Endothelial cell of umbilical vein (primary cell): ENCODE results near the gene ZNF24. TPM values are rescaled to one million over a fixed set of nuclear protein-coding genes. Genes with fewer than 3 reads are reported as not detected.

Experiments used
- BruUV-seq: library from RNA; stranded (reverse); fragments of 400-500 nt; replicated peaks from 2 replicates; lab custom pipeline; 2021; lab: Mats Ljungman, UMichigan
- CTCF ChIA-PET: fragments of 300-600, 350-600 bp; sonication (Branson Sonifier 250); formaldehyde crosslinking; loops from one replicate; lab custom pipeline; 2021; ENCODE audit warnings: antibody characterized with exemption, inconsistent platforms; lab: Charles Lee
- POLR2A ChIA-PET: fragments of 300-600, 350-600 bp; sonication (Branson Sonifier 250); formaldehyde crosslinking; loops from one replicate; lab custom pipeline; 2021; ENCODE audit warnings: antibody characterized with exemption, inconsistent platforms; lab: Charles Lee
- DNase-seq: peaks from one replicate; pipeline ENCODE4 v3.0.0-alpha.2; 2011; ENCODE audit warnings: low read depth, low spot score
- FAIRE-seq: peaks from 2 replicates; lab custom pipeline; 2011; peaks lifted over from hg19 to GRCh38; lab: Jason Lieb, UNC
- H2AFZ ChIP-seq: 2 replicates; pipeline ENCODE4 v1.6.0; 2012; ENCODE audit warnings: low read depth, low read length, control low read depth, inconsistent platforms
- H3K27ac ChIP-seq: 2 replicates; pipeline ENCODE4 v1.5.1; 2011; ENCODE audit warnings: low read depth, mild to moderate bottlenecking, control low read depth, low read length, moderate library complexity; ENCODE audit not compliant: insufficient read depth
- H3K27me3 ChIP-seq, 2 experiments: 2 replicates each; pipeline versions ENCODE4 v1.6.0 to v1.6.1; 2011; ENCODE audit warnings: low read length in 2 of 2, mixed read lengths in 1 of 2; ENCODE audit not compliant: control insufficient read depth in 2 of 2, insufficient read depth in 2 of 2
- H3K36me3 ChIP-seq, 2 experiments: 2 replicates in 1 of 2; 3 replicates in 1 of 2; pipeline ENCODE4 v1.5.1; 2011; ENCODE audit warnings: low read length in 2 of 2, mild to moderate bottlenecking in 1 of 2, moderate library complexity in 1 of 2; ENCODE audit not compliant: control insufficient read depth in 2 of 2, insufficient read depth in 2 of 2; ENCODE audit errors: extremely low read depth in 1 of 2
- H3K4me1 ChIP-seq: 3 replicates; pipeline ENCODE4 v1.5.1; 2011; ENCODE audit warnings: mild to moderate bottlenecking, low read length; ENCODE audit not compliant: control insufficient read depth, insufficient read depth; ENCODE audit errors: extremely low read depth
- H3K4me2 ChIP-seq: 2 replicates; pipeline ENCODE4 v1.6.1; 2011; ENCODE audit warnings: low read length, control low read depth, mixed read lengths; ENCODE audit not compliant: insufficient read depth
- H3K4me3 ChIP-seq, 3 experiments: fragments of 200-600 bp in 1 of 3; sonication (generic), shearing (Covaris generic) in 1 of 3; replicated peaks in 1 of 3; 2 replicates each; pipeline ENCODE4 v1.5.1; 2011 to 2016; ENCODE audit warnings: control low read depth in 3 of 3, low read length in 3 of 3, mild to moderate bottlenecking in 2 of 3, inconsistent platforms in 1 of 3, low read depth in 1 of 3, moderate library complexity in 1 of 3; ENCODE audit not compliant: insufficient read depth in 1 of 3
- H3K79me2 ChIP-seq: 2 replicates; pipeline ENCODE4 v1.6.0; 2012; ENCODE audit warnings: low read length, inconsistent platforms; ENCODE audit not compliant: control insufficient read depth, insufficient read depth
- H3K9ac ChIP-seq: replicated peaks from 2 replicates; pipeline ENCODE3; 2011; ENCODE audit warnings: low read length, control low read depth; ENCODE audit not compliant: insufficient read depth; ENCODE audit errors: extremely low read depth
- H3K9me1 ChIP-seq: replicated peaks from 3 replicates; pipeline ENCODE4 v1.6.0; 2011; ENCODE audit warnings: mild to moderate bottlenecking, low read length; ENCODE audit not compliant: control insufficient read depth, insufficient read depth; ENCODE audit errors: extremely low read depth
- H3K9me3 ChIP-seq: replicated peaks from 2 replicates; pipeline ENCODE4 v1.5.1; 2012; ENCODE audit warnings: low read length, inconsistent platforms; ENCODE audit not compliant: control insufficient read depth, insufficient read depth
- H4K20me1 ChIP-seq: replicated peaks from 2 replicates; pipeline ENCODE3; 2011; ENCODE audit warnings: mild to moderate bottlenecking, low read length; ENCODE audit not compliant: control insufficient read depth, insufficient read depth; ENCODE audit errors: extremely low read depth
- EZH2 ChIP-seq: IDR thresholded peaks from 2 replicates; pipeline ENCODE4 v1.6.1; 2012; ENCODE audit warnings: borderline replicate concordance, low read depth, mild to moderate bottlenecking, moderate library complexity, low read length, inconsistent platforms; ENCODE audit not compliant: severe bottlenecking
- FOS ChIP-seq: IDR thresholded peaks from 2 replicates; pipeline ENCODE4 v1.6.1; 2011; ENCODE audit warnings: mild to moderate bottlenecking, low read length, moderate library complexity, borderline replicate concordance; ENCODE audit not compliant: insufficient read depth
- GATA2 ChIP-seq: IDR thresholded peaks from 2 replicates; pipeline ENCODE4 v1.7.0; 2011; ENCODE audit warnings: low read depth, mild to moderate bottlenecking, moderate library complexity, mixed read lengths, low read length; ENCODE audit not compliant: insufficient read length, insufficient read depth
- JUN ChIP-seq: IDR thresholded peaks from 2 replicates; pipeline ENCODE4 v1.6.1; 2011; ENCODE audit warnings: borderline replicate concordance, low read depth; ENCODE audit not compliant: insufficient read length, insufficient read depth
- MYC ChIP-seq: IDR thresholded peaks from one replicate; pipeline ENCODE4 v1.6.1; 2011; ENCODE audit warnings: mild to moderate bottlenecking, low read depth, low read length
- POLR2A ChIP-seq: IDR thresholded peaks from 2 replicates; pipeline ENCODE4 v1.6.1; 2012; ENCODE audit warnings: low read depth, mild to moderate bottlenecking, control low read depth, low read length
- POLR2AphosphoS5 ChIP-seq: IDR thresholded peaks from 2 replicates; pipeline ENCODE4 v1.6.1; 2012; ENCODE audit warnings: low read depth, mild to moderate bottlenecking, control low read depth, low read length, moderate library complexity; ENCODE audit not compliant: insufficient read depth
- dilution Hi-C: fragments of 300-500 bp; cut with MboI; formaldehyde crosslinking; loops from one replicate; pipeline ENCODE4 v1.15.0; 2019; ENCODE audit warnings: low sequenced_read_pairs; ENCODE audit not compliant: extremely low pct_ligation_motif_present
- intact Hi-C: fragments of 100-400 bp; cut with micrococcal nuclease; formaldehyde crosslinking; loops from one replicate; pipeline ENCODE4 v1.10.0; 2022
- polyA plus RNA-seq, 4 experiments: library from polyadenylated mRNA; depleted of rRNA in 3 of 4; stranded (reverse) in 3 of 4; unstranded in 1 of 4; fragments of >200 nt; gene quantifications; 2 replicates each; pipeline versions ENCODE4 v1.2.1 to v1.2.3, GENCODE V29; 2011 to 2012; ENCODE audit warnings: missing spikeins in 1 of 4
- total RNA-seq: library from RNA; stranded (reverse); gene quantifications from 2 replicates; pipeline ENCODE4 v1.2.3, GENCODE V29; 2021
- TF ChIP-seq, protein P1 (sequence below), 2 donors: IDR thresholded peaks; 1 replicate in 1 of 2; 2 replicates in 1 of 2; pipeline ENCODE4 v1.5.1; 2011; ENCODE audit warnings: low read length in 2 of 2, mild to moderate bottlenecking in 2 of 2, moderate library complexity in 2 of 2, control low read depth in 1 of 2, inconsistent platforms in 1 of 2, low read depth in 1 of 2; ENCODE audit not compliant: insufficient read depth in 1 of 2; ENCODE audit errors: extremely low read depth in 1 of 2
- TF ChIP-seq, protein P2 (sequence below): IDR thresholded peaks from 2 replicates; pipeline ENCODE4 v1.6.1; 2011; ENCODE audit not compliant: insufficient read depth, insufficient read length

Gene ZNF24
- total and polyA plus RNA-seq, 2 donors (not counting 3 experiments of a cell fraction or from before 2014, with no cell fraction given): 10.3 to 40.2 TPM

DNA sequence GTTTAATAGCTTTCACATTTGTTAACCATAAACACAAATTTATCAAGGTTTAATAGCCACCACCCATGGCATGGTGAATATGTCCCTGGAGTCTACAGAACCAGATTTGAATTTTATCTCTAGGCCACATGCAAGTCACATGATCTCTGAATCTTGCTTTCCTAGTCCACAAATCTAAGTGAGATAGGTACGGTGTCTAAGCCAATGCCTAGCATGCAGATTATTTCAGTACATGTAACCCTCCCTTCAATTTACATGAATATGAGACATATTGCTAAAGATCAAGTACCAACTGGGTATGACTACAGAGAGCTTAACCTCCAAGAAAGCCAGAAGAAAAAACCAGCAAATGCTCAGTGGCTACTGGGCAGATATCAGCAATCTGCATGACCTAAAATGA is 10.0 kb downstream of the ZNF24 start:
- DNase-seq (no peak), FAIRE-seq (no peak)
- peaks cover 14% of the 10 kb centered on the region for H3K79me2 ChIP-seq
- no peaks in the 10 kb centered on the region for H3K4me1 ChIP-seq
- no peak overlapping the region for H3K4me2 ChIP-seq
- no peak overlapping the region for H2AFZ ChIP-seq
- peaks cover 28 to 47% of the 10 kb centered on the region in 2 experiments for H3K36me3 ChIP-seq
- no peak overlapping the region for H3K9ac ChIP-seq
- dilution Hi-C loops: no loop called here
- POLR2A ChIA-PET: no interaction called here
- no peaks in the 10 kb centered on the region for H3K9me1 ChIP-seq
- CTCF ChIA-PET: interaction anchor here (0.8 to 1.0 kb wide), 2 partner anchors 9 to 13 kb away, joined by 3 read pairs; no protein-coding TSS in a partner anchor
- H3K9me3 ChIP-seq: no peaks in the 10 kb centered on the region
- no peak overlapping the region for H3K4me3 ChIP-seq
- H3K27me3 ChIP-seq: no peaks in the 10 kb centered on the region
- H3K27ac ChIP-seq: no peak overlapping the region
- intact Hi-C loops: no loop called here
- TF ChIP-seq GATA2: no peak
- TF ChIP-seq POLR2A: no peak
- TF ChIP-seq, protein P1, sequence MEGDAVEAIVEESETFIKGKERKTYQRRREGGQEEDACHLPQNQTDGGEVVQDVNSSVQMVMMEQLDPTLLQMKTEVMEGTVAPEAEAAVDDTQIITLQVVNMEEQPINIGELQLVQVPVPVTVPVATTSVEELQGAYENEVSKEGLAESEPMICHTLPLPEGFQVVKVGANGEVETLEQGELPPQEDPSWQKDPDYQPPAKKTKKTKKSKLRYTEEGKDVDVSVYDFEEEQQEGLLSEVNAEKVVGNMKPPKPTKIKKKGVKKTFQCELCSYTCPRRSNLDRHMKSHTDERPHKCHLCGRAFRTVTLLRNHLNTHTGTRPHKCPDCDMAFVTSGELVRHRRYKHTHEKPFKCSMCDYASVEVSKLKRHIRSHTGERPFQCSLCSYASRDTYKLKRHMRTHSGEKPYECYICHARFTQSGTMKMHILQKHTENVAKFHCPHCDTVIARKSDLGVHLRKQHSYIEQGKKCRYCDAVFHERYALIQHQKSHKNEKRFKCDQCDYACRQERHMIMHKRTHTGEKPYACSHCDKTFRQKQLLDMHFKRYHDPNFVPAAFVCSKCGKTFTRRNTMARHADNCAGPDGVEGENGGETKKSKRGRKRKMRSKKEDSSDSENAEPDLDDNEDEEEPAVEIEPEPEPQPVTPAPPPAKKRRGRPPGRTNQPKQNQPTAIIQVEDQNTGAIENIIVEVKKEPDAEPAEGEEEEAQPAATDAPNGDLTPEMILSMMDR (IDR thresholded peaks at IDR 0.05; ENCODE audit: extremely low read depth in 1 of 2, insufficient read depth in 1 of 2, low read depth in 1 of 2, low read length in 2 of 2): no peak
- TF ChIP-seq EZH2: no peak
- no peak for TF ChIP-seq MYC
- no peak for TF ChIP-seq JUN
- no peak for TF ChIP-seq FOS
- no peak for TF ChIP-seq POLR2AphosphoS5
- TF ChIP-seq, protein P2, sequence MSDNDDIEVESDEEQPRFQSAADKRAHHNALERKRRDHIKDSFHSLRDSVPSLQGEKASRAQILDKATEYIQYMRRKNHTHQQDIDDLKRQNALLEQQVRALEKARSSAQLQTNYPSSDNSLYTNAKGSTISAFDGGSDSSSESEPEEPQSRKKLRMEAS: no peak
- H4K20me1 ChIP-seq: peaks cover 4% of the 10 kb centered on the region
- BruUV-seq: no TSS peak
